NCI-H187 treated with DMSO at 0.1 percent for 48 hours (cell line): Measurements from ENCODE around the gene FSD1.

Source experiments
- DNase-seq: peaks from one replicate; lab custom pipeline; 2025; lab: John Stamatoyannopoulos, UW

The FSD1 gene

GRCh38 chr19:4365791-4366665 is 61.6 kb downstream of the FSD1 start:
- DNase-seq, result no peak

DNA sequence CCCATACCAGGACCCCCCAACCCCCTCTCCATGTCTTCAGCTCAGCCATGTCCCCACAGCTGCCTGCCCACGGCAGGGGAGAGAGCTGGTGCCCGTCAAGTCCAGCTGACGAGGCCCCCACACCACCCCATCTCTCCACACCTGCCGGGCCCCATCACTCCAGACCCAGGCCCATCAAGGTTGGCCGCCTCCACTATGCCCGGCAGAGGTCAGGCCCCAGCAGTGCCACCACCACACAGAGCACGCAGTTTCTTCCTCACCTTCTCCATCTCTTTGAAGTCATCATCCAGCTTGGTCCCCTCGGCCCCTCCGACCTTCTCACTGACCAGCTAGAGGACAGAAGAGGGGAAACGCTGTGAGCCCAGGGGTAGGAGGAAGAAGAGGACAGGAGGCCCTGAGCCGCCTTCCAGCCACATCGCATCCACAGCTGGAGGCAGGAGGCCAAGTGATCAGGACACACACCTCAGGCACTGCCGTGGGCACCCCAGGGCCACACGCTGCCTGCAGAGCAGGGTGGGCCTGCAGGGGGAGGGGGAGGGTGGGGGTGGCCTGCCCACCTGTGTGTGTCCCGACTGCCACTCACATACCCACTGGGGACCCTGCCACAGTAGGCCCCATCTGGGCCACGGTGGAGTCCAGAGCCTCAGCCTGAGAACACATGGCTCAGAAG is 62.4 kb downstream of the FSD1 start:
- DNase-seq, result no peak

- no peak for DNase-seq
These were observed 62.9 kb downstream of the FSD1 start for GRCh38 chr19:4367336-4367723.

DNA sequence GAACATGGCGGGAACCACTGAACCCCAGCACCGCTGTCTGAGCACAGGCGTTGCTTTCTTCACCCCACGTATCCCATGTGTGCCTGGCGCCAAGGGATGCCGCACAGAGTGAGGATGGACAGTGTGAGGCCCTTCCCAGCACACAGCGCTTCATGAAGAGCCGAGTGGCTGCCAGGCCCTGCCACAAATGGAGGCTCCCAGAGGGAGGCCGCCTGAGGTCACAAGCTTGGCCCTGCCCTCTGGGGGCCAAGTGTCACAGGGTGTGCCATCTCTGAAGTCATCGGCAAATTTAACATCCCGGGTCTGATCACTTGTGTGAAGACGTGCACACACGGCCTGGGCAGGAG is 63.4 kb downstream of the FSD1 start:
- DNase-seq, result no peak

DNA sequence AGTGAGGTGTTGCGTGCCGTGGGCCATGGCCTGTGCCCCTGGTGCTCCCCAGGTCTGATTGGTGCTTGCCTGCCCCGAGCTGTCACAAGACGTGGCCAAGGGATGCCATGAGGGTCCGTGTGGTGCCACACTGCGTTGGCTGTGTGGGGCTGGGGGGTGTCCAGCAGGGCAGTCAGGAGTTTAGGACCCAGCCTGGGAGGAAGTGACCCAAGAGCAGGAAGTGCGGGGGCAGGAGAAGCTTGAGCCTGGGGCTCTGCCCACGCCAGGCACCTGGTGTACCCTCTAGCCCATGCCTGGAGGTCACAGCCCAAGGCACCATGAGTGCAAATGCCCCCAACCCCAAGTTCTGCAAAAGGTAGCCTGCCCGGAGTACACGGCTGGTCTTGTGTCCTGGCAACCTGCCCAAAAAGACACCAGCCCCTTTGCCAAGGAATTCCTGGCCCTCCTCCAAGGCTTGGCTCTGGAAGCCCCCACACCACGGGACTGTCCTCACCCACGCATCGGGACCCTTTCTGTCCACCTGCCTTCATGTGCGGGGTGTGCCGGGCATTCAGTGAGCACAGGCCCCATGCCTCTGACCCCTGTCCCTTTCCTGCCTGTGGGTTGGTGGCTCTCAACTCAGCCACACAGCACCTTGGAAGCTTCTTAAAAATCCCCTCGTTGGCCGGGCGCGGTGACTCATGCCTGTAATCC is 63.9 kb downstream of the FSD1 start:
- no peak for DNase-seq

GRCh38 chr19:4369109-4369887 is 64.9 kb downstream of the FSD1 start:
- no peak for DNase-seq

GRCh38 chr19:4369888-4370260 is 65.5 kb downstream of the FSD1 start:
- DNase-seq, result no peak

- no peak for DNase-seq
These were observed 66.1 kb downstream of the FSD1 start for GRCh38 chr19:4370418-4371041.

GRCh38 chr19:4371247-4372164 is 67.1 kb downstream of the FSD1 start:
- DNase-seq, result no peak

DNA sequence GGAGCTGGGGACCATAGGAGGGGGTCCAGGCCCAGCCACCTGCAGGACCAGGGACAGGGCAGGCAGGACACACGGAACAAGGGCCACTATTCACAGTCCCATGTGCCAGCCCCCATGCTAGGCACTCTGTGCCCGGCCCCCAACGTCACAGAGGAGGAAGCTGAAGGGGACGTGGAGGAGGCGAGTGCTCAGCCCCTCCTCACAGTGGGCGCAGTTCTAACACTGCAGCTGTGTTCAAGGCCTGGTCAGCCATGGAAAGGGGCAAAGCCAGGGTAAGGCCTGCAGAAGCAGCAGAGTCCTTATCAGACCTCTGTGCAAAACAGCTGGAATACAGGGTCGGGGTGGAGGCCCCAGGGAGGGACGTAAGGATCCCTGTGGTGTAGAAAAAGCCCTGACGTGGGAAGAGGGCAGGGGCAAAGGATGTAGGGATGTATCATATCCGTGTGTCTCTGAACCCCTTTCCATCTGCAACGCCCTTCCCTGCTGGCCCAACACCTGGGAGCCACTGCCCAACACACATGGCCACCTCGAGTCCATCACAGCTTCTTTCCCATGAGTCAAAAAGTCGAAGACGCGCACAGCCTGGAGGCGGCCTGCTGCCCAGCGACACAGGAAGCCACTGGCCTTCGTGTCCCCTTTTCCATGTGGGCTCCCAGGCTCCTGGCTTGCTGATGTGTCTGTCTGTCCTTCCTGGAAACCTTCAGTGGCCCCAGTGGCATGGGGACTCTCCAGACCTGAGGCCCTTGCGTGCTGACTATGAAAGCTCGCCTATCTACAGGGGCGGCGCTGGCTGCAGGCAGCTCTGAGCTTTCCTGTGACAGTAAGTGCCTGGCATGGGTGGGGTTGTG is 68.0 kb downstream of the FSD1 start:
- no peak for DNase-seq

DNA sequence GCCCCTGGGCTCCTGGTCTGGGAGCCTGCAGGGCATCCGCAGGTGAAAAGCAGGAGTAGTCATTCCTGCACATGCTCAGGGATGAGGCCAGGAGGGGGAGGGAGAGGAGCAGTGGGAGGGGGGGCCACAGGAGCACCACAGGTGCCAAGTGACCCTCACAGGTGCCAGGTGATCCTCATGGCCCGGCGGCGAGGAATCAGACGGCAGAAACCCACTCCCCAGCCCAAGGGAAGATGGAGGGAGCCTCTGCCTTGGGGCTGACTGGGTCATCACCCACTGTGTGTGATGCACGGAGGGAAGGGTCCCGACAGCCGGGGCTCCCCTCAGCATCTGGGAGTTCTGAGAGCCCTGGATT is 68.6 kb downstream of the FSD1 start:
- no peak for DNase-seq
